Adrenal gland (tissue), 12 donors: ENCODE data around the gene PSMD13. TPM values are rescaled to one million over a fixed set of nuclear protein-coding genes. Genes with fewer than 3 reads are reported as not detected.
"Not testable (repeated sequence)": the region's sequence is repeated elsewhere in the genome, so short reads cannot be mapped to it uniquely, and the experiment has no call there.

ENCODE experiments used
- DNase-seq, 7 donors: peaks; one replicate each; pipeline ENCODE4 v3.0.0-alpha.2; 2019 to 2020
- H3K27ac ChIP-seq, 5 donors: fragments of 200-600 bp; sonication (generic) in 4 of 5; 1 replicate in 3 of 5; 2 replicates in 2 of 5; pipeline versions ENCODE4 v1.5.1 to v1.8.0; 2016 to 2020; ENCODE audit warnings: mild to moderate bottlenecking in 1 of 5
- H3K27me3 ChIP-seq: fragments of 200-600 bp; 2 replicates; pipeline ENCODE4 v1.8.0; 2021
- H3K36me3 ChIP-seq, 2 donors: fragments of 200-600 bp; replicated peaks in 1 of 2; 1 replicate in 1 of 2; 2 replicates in 1 of 2; pipeline versions ENCODE4 v1.5.1 to v1.8.0; 2018 to 2022
- H3K4me1 ChIP-seq, 2 donors: fragments of 200-600 bp; replicated peaks in 1 of 2; 1 replicate in 1 of 2; 2 replicates in 1 of 2; pipeline versions ENCODE4 v1.5.1 to v1.8.0; 2018 to 2021
- H3K4me3 ChIP-seq, 4 donors: fragments of 200-600 bp; sonication (generic) in 3 of 4; one replicate each; pipeline ENCODE4 v1.5.1; 2016 to 2018
- H3K9me3 ChIP-seq, 3 donors: fragments of 200-600 bp; sonication (generic) in 1 of 3; replicated peaks in 1 of 3; 1 replicate in 2 of 3; 2 replicates in 1 of 3; pipeline versions ENCODE4 v1.5.1 to v1.8.0; 2016 to 2021
- POLR2A ChIP-seq, 2 donors: fragments of 450-650 bp; IDR thresholded peaks; one replicate each; pipeline ENCODE4 v1.6.1; 2017; ENCODE audit warnings: antibody characterized with exemption in 2 of 2, mild to moderate bottlenecking in 2 of 2, moderate library complexity in 1 of 2
- WGBS, 4 donors: extraction: QIAGEN DNeasy Blood & Tissue Kit in 2 of 4; methylation state at CpG; one replicate each; pipeline versions ENCODE4 v1.1.5 to v1.1.7; 2013 to 2017; 5-methylcytosine and 5-hydroxymethylcytosine counted together
- intact Hi-C, 2 donors: fragments of 100-400 bp; cut with DNase I; formaldehyde crosslinking; loops; one replicate each; pipeline versions ENCODE4 v1.14.1 to v1.15.0; 2022 to 2023
- polyA plus RNA-seq, 3 donors: library from polyadenylated mRNA; stranded (reverse); fragments of 200-250 nt in 2 of 3; fragments of 350-450 nt in 1 of 3; fragmentation: Illumina TruSeq in 1 of 3; extraction: RNeasy Lipid Tissue Mini Kit (QIAGEN cat#74804) in 1 of 3; gene quantifications; one replicate each; pipeline ENCODE4 v1.2.3, GENCODE V29; 2013 to 2014
- total RNA-seq, 9 donors: library from RNA; depleted of rRNA in 4 of 9; stranded (reverse); fragments of >200 nt in 4 of 9; fragments of 120-200 nt in 1 of 9; fragmentation: NEBNext Ultra II Directional in 1 of 9; extraction: Animal tissue kit (Norgen Biotek cat#: 25700) in 1 of 9; gene quantifications; one replicate each; pipeline versions ENCODE4 v1.1.0 to v1.2.4, GENCODE V29; 2013 to 2023
- TF ChIP-seq, protein P1 (sequence below), 6 experiments: fragments of 450-650 bp in 4 of 6; fragments of 200-600 bp in 2 of 6; sonication (generic) in 1 of 6; IDR thresholded peaks; 1 replicate in 5 of 6; 2 replicates in 1 of 6; pipeline versions ENCODE4 v1.5.1 to v1.8.0; 2016 to 2021; ENCODE audit warnings: antibody characterized with exemption in 6 of 6, mild to moderate bottlenecking in 2 of 6, moderate library complexity in 1 of 6
- donor health status: healthy with polysubstance abuse.
- donor health status: Bipolar disorder and iron deficiency.
- donor health status: DM: yes; HTN: yes; CAD: no.
- donor health status: DM: no; HTN: no; CAD: no.
- donor health status: DM: no; HTN: no; CAD: no.
- donor health status: DM: yes; HTN: yes; CAD: no.

PSMD13 gene
- total and polyA plus RNA-seq, 12 donors, result 62.2 to 174 (median 89.4) TPM

DNA sequence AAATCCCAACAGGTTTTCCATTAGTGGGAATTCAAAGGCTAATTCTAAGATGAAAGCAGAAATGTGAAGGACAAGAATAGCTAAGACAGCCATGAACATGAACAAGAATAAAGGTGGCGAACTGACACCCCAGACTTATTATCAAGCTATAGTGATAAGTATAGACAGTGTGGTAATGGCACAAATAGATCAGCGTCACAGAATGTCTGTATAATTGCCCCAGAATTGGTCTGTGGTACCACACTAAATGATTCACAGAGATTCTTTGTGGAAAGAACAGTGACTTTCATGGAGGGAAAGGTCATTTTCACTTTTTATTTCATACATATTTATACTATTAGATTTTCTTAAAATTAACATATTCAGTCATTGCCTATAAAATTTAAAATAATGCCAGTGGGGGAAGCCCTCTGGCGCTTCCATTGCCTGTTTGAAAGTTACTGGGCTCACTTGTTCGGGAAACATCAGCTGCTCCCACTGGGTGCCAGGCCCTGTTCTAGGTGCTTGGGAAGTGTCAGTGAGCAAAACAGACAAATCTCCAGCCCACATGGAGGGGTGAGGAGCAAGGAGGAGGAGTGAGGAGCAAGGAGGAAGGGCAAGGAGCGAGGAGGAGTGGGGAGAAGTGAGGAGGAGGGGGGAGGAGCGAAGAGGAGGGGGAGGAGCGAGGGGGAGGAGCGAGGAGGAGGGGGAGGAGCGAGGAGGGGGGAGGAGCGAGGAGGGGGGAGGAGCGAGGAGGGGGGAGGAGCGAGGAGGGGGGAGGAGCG is 30.1 kb downstream of the PSMD13 start:
- Histone ChIP-seq H3K4me1 (no peaks in the 10 kb centered on the region), H3K27me3 (no peaks in the 10 kb centered on the region), H3K9me3 (no peaks in the 10 kb centered on the region), H3K4me3 (no peak overlapping the region), H3K27ac (no peak overlapping the region), H3K36me3 (no peaks in the 10 kb centered on the region)
- WGBS, 4 donors, result 84 to 88% (median 86%) methylated on average over 4 to 5 of the region's 13 CpGs
- TF ChIP-seq POLR2A (IDR thresholded peaks at IDR 0.05), result no peak
- TF ChIP-seq, protein P1, sequence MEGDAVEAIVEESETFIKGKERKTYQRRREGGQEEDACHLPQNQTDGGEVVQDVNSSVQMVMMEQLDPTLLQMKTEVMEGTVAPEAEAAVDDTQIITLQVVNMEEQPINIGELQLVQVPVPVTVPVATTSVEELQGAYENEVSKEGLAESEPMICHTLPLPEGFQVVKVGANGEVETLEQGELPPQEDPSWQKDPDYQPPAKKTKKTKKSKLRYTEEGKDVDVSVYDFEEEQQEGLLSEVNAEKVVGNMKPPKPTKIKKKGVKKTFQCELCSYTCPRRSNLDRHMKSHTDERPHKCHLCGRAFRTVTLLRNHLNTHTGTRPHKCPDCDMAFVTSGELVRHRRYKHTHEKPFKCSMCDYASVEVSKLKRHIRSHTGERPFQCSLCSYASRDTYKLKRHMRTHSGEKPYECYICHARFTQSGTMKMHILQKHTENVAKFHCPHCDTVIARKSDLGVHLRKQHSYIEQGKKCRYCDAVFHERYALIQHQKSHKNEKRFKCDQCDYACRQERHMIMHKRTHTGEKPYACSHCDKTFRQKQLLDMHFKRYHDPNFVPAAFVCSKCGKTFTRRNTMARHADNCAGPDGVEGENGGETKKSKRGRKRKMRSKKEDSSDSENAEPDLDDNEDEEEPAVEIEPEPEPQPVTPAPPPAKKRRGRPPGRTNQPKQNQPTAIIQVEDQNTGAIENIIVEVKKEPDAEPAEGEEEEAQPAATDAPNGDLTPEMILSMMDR (IDR thresholded peaks at IDR 0.05), result no peak
- DNase-seq, result peak in 1 of 7 donors; percentile 48
- intact Hi-C loops, result no loop called here

DNA sequence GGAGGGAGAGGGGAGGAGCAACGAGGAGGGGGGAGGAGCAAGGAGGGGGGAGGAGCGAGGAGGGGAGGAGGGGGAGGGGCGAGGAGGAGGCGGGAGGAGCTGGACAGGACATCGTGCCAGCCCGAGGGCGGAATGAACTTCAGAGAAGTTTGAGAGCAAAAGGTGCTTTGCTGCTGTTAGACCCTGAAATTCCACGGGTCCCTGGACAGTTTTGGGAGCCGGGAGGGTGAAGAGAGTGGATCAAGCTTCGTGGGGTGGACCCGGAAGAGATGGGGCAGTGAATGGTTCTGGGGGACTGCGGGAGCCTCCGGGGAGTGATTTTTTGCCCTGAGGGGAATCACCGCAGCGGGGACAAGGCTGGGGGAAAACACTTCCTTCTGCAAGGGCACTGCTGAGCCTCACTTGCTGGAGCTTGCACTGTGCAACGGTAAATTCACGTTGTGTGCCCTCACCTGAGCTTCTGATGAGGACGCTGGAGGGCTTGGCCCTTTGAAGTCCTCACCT is 30.8 kb downstream of the PSMD13 start:
- no peaks in the 10 kb centered on the region for H3K27me3 ChIP-seq
- peak in 4 of 7 donors; percentile 34 to 56 (median 43) for DNase-seq
- WGBS, 4 donors, result 55 to 61% (median 57%) methylated on average over 15 to 17 of the region's 18 CpGs
- H3K4me3 ChIP-seq, result peak overlapping the region in 1 of 4 donors; percentile 42
- H3K4me1 ChIP-seq, result no peaks in the 10 kb centered on the region
- H3K27ac ChIP-seq, result peak overlapping the region in 4 of 5 donors; percentile 10 to 91 (median 64)
- H3K9me3 ChIP-seq, result no peaks in the 10 kb centered on the region
- no peaks in the 10 kb centered on the region for H3K36me3 ChIP-seq
- TF ChIP-seq, protein P1 (IDR thresholded peaks at IDR 0.05), result no peak
- TF ChIP-seq POLR2A (IDR thresholded peaks at IDR 0.05), result no peak
- intact Hi-C loops, result no loop called here

DNA sequence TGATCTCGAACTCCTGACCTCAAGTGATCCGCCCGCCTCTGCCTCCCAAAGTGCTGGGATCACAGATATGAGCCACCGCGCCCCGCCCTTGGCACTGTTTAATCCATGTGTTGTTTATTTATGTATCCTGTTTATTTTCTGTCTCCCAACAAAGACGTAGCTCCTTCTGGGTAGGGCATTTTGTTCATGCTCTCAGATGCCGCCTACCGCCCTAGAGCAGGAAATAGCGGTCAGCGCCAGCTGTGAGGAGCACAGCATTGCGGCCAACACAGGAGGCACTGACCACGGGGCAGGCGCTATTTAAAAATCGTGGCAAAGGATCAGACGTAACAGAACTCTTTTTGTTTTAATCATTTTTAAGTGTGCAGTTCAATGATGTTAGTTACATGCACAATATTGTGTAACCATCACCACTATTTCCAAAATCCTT is 32.0 kb downstream of the PSMD13 start:
- H3K27me3 ChIP-seq, H3K4me1 ChIP-seq, H3K9me3 ChIP-seq, H3K36me3 ChIP-seq, intact Hi-C loops: not testable (repeated sequence)
- DNase-seq, result peak in 5 of 7 donors; percentile 53 to 74 (median 60)
- 48 to 51% (median 50%) methylated on average over 16 of the region's 16 CpGs for WGBS, 4 donors
- TF ChIP-seq, protein P1 (IDR thresholded peaks at IDR 0.05), result peak in 1 of 6 experiments; percentile 22
- Histone ChIP-seq H3K4me3 (peak overlapping the region in 1 of 4 donors; percentile 42), H3K27ac (peak overlapping the region; percentile 46 to 91 (median 75))

DNA sequence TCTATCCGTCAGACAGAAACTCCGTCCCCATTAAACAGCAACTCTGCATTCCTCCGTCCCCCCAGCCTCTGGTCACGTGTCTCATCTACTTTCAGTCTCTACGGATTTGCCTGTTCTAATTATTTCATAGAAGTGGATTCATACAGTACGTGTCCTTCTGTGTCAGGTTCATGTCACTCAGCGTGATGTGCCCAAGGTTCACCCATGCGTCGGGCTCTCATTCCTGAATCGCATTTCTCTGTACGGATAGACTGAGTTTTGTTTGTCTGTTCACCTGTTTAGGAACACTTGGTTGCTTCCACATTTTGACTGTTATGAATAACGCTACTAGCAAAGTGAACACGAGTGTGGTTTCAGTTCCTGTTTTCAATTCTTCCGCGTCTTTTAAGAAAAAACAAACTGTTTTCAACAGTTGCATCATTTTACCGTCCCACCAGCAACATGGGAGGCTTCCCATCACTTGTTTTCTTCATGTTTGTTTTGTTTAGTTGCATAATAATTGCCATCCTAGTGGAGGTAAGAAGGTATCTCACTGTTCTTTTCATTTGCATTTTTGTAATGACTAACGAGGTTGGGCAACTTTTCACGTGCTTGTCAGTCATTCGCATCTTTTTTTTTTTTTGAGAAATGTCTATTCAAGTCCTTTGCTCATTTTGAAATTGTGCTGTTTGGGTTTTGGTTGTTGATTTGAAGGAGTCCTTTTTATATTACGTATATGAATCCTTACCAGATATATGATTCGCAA is 32.5 kb downstream of the PSMD13 start:
- Histone ChIP-seq H3K4me3 (peak overlapping the region in 1 of 4 donors; percentile 42), H3K27ac (peak overlapping the region; percentile 11 to 91 (median 75)), H3K36me3 (no peaks in the 10 kb centered on the region), H3K27me3 (no peaks in the 10 kb centered on the region), H3K4me1 (no peaks in the 10 kb centered on the region), H3K9me3 (no peaks in the 10 kb centered on the region)
- WGBS, 4 donors, result 46 to 49% (median 47%) methylated on average over 21 of the region's 21 CpGs
- intact Hi-C loops, result no loop called here
- DNase-seq, result peak in 3 of 7 donors; percentile 18 to 53 (median 20)
- TF ChIP-seq POLR2A (IDR thresholded peaks at IDR 0.05), result no peak
- TF ChIP-seq, protein P1 (IDR thresholded peaks at IDR 0.05), result peak in 2 of 6 experiments; percentile 27 to 40
